Measurements from ENCODE around the gene HMGCR. TPM values are rescaled to one million over a fixed set of nuclear protein-coding genes. Genes with fewer than 3 reads are reported as not detected.

HMGCR gene
- total and polyA plus RNA-seq, 2 experiments from 2014 or later, result 76.1 to 208 TPM

DNA sequence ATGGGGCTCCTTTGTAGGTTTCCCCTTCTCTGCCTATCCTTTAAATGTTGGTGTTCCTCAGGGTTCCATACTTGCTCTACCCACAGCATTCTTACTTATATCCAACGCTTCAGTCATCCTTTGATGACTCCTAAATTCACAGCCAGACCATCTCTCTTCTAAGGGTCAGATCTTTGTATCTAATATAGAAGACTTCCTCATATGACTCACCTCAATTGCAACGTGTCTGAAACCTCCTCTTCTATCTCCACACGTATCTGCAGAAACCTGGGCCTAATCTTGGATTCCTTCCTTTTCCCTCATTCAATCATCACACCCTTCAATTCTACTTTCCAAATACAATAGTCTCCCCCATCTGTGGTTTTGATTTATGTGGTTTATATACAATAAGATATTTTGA, 68.3 kb downstream of the HMGCR start:
- H3K79me2 ChIP-seq, result no peaks in the 10 kb centered on the region
- H3K4me2 ChIP-seq, result no peak overlapping the region
- no peaks in the 10 kb centered on the region for H3K36me3 ChIP-seq (replicated peaks; ENCODE audit: insufficient read depth, low read depth)
- H3K4me3 ChIP-seq, result no peak overlapping the region
- no peak overlapping the region for H2AFZ ChIP-seq
- H3K27ac ChIP-seq, result no peak overlapping the region
- TF ChIP-seq CTCF (IDR thresholded peaks at IDR 0.05; ENCODE audit: poor library complexity) (no peak), EZH2 (IDR thresholded peaks at IDR 0.05; ENCODE audit: borderline replicate concordance) (no peak), EZH2phosphoT487 (IDR thresholded peaks at IDR 0.05; ENCODE audit: low read depth, severe bottlenecking, unreplicated experiment) (no peak)
- H3K4me1 ChIP-seq (ENCODE audit: insufficient read depth), result no peaks in the 10 kb centered on the region
- no peak for DNase-seq (ENCODE audit: low spot score)
- 87% methylated on average over 3 of the region's 3 CpGs for WGBS (ENCODE audit: low lambda C conversion rate, missing lambda C conversion rate)
- H3K27me3 ChIP-seq, result no peaks in the 10 kb centered on the region
- H4K20me1 ChIP-seq (ENCODE audit: insufficient read depth, poor library complexity, severe bottlenecking), result no peaks in the 10 kb centered on the region
- H3K9me2 ChIP-seq (replicated peaks; ENCODE audit: insufficient read depth), result no peaks in the 10 kb centered on the region
- H3K9me3 ChIP-seq (ENCODE audit: low read depth), result no peaks in the 10 kb centered on the region

Other genes starting within 250 kb of the HMGCR start
- gene ANKRD31, start 100.3 kb upstream of the HMGCR start, total RNA-seq, result 0.47 and 0.60 TPM in 2 replicates
- gene ANKRD31, start 100.3 kb upstream of the HMGCR start, polyA plus RNA-seq, result 0.19 and 0.44 TPM in 2 replicates
- gene CERT1, start 174.4 kb downstream of the HMGCR start, total RNA-seq, result 40.5 and 42.0 TPM in 2 replicates
- 15.6 and 20.7 TPM in 2 replicates for gene CERT1, start 174.4 kb downstream of the HMGCR start, polyA plus RNA-seq
- gene POLK, start 174.7 kb downstream of the HMGCR start, total RNA-seq, result 22.0 and 27.1 TPM in 2 replicates
- 9.0 and 11.1 TPM in 2 replicates for gene POLK, start 174.7 kb downstream of the HMGCR start, polyA plus RNA-seq